ENCODE results near the gene CYB5B.

CYB5B gene

DNA sequence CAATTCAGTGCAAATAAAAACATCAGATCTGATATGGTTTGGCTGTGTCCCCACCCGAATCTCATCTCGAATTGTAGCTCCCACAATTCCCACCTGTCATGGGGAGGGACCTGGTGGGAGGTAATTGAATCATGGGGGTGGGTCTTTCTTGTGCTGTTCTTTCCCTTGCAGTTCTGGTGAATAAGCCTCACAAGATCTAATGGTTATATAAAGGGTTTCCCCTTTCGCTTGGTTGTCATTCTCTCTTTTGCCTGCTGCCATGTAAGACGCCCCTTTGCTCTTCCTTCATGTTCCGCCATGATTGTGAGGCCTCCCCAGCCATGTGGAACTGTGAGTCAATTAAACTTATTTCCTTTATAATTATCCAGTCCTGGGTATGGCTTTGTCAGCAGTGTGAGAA, 72.5 kb downstream of the CYB5B start:
- Mint-ChIP-seq H3K4me1 (peaks cover 5% of the 10 kb centered on the region), H3K9me3 (no peaks in the 10 kb centered on the region), H3K36me3 (no peaks in the 10 kb centered on the region), H3K27me3 (no peaks in the 10 kb centered on the region), H3K27ac (no peak overlapping the region), H3K4me3 (no peak overlapping the region)
- DNase-seq (ENCODE audit: low spot score in 2 of 2) (no peak), ATAC-seq (ENCODE audit: low read depth) (no peak)

DNA sequence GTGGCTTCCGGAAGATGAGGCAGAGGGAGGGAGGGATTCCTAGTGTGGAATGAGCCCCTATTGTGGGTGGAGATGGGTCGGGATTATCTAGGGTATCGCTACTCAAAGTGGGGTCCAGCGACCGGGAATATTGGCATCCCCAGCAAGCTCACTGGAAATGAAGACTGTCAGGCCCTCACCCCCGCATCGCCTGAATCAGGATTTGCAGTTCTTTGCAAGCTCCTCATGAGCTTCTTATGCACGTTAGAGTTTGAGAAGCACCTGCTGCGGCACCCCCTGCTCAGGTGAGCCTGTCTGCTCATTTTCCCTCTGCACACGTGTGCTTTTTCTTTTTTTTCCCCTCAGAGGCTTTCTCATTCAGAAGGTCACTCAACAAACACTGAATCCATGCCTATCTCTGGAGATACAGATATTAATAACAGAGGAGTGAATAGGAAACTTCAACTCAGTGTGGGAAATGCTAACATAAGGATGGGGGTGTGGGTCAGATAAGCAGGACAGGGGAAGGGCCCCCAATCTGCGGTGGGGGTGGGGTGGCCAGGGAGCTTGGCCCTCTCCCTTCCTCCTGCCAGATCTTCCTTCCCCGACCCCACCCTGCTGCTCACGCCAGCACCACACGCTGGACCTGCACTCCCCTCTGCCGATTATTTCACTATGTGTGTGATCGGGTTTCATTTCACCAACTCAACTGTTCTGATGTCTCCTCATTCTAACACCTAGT, 73.6 kb downstream of the CYB5B start:
- Mint-ChIP-seq H3K9me3 (no peaks in the 10 kb centered on the region), H3K4me1 (peaks cover 10% of the 10 kb centered on the region), H3K4me3 (no peak overlapping the region), H3K36me3 (no peaks in the 10 kb centered on the region), H3K27me3 (no peaks in the 10 kb centered on the region), H3K27ac (no peak overlapping the region)
- ATAC-seq (ENCODE audit: low read depth) (no peak), DNase-seq (ENCODE audit: low spot score in 2 of 2) (no peak)

DNA sequence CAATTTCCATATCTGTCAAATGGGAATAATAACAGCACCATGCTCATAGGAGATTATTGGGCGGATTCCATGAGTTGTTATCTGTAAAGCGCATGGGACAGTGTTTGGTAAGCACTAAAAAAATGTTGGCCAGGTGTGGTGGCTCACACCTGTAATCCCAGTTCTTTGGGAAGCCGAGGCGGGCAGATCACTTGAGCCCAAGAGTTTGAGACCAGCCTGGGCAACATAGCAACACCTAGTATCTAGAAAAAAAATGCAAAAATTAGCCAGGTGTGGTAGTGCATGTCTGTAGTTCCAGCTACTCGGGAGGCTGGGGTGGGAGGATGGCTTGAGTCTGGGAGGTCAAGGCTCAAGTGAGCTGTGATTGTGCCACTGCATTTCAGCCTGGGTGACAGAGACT, 74.5 kb downstream of the CYB5B start:
- Mint-ChIP-seq H3K27ac (no peak overlapping the region), H3K4me3 (no peak overlapping the region), H3K27me3 (no peaks in the 10 kb centered on the region), H3K36me3 (no peaks in the 10 kb centered on the region), H3K4me1 (peaks cover 10% of the 10 kb centered on the region), H3K9me3 (no peaks in the 10 kb centered on the region)
- ATAC-seq (ENCODE audit: low read depth): no peak
- no peak for DNase-seq (ENCODE audit: low spot score in 2 of 2)

DNA sequence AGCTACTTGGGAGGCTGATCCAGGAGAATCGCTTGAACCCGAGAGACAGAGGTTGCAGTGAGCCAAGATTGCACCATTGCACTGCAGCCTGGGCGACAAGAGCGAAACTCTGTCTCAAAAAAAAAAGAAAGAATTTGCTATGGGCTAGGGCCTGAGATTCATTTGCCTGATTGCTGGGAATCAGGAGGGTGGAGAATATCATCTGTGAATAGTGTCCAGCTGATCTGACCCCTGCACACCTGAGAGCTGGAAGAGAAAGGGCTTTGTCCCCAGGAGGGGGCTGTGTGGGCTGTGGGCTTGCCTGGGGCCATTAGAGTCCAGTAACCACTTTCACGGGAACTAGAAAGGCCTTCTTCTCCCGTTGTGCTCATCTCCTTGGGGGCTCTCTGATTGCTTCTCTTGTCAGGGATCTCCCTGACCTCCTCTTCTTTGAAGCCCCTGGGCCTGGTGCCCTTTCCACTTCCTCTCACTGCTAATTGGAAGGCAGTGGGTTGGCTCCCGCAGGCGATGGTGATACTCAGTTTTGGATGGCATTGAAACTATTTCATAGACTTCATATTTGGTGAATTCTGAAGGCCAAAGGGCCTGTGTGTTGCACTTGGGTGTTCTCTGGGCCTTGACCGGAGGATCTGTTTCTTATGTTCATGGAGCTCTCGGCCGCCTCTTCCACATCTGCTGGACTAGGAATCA, 75.3 kb downstream of the CYB5B start:
- peaks cover 10% of the 10 kb centered on the region for H3K4me1 Mint-ChIP-seq
- no peak overlapping the region for H3K27ac Mint-ChIP-seq
- H3K36me3 Mint-ChIP-seq: no peaks in the 10 kb centered on the region
- H3K4me3 Mint-ChIP-seq: no peak overlapping the region
- no peaks in the 10 kb centered on the region for H3K27me3 Mint-ChIP-seq
- DNase-seq (ENCODE audit: low spot score in 2 of 2) (no peak), ATAC-seq (ENCODE audit: low read depth) (no peak)
- H3K9me3 Mint-ChIP-seq: no peaks in the 10 kb centered on the region

DNA sequence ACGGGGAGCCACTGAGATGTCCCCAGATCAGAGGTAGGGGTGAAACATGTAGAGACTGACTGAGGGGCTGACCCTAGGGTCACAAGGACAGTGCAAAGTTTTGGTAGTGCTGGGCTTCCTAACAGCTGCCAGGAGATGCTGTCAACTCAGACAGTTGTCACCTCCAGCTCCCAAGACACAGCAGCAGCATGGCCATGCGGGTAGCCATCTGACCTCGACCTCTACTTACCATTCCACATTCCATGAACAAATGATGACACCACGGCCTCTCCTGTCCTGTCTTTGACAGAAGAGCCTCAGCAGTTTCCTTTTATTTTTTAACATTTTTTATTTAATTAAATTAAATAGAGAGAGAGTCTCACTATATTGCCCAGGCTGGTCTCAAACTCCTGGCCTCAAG, 76.1 kb downstream of the CYB5B start:
- Mint-ChIP-seq H3K27me3 (no peaks in the 10 kb centered on the region), H3K4me1 (peaks cover 10% of the 10 kb centered on the region), H3K4me3 (no peak overlapping the region), H3K36me3 (no peaks in the 10 kb centered on the region), H3K27ac (no peak overlapping the region), H3K9me3 (no peaks in the 10 kb centered on the region)
- no peak for DNase-seq (ENCODE audit: low spot score in 2 of 2)
- no peak for ATAC-seq (ENCODE audit: low read depth)

DNA sequence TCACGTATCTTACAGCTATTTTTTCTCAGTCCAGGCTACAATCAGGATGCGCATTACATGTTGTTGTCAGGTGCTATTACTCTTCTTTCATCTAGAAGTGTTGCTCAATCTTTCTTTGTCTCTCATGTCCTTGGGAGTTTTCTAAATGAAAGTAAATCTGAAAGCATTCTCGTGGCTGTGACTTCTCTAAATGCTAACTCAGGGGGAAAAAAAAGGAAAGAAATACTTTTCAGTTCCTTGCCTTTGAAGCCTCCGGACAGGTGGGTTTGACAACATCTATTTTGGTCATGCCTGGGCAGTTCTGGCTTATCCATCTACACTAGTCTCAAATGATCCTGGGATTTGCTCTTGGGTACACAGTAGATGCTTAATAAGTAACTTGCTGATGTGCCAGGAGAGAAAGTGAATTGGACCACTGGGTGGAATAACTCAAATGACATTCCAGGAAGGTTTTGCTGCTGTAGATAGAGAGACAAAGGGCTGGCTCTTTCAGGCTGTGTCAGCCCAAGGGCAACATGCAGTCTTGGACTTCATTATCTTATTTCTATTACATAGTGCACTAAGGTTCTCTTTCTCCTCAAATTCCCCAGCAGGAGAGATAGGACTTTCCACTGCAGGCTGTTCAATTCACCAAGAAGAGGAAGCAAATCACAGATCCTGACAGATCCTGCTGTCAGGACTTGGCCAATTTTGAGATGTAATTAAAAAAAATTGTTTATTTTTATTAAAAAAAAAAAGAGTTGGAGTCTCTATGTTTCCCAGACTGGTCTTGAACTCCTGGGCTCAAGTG, 77.7 kb downstream of the CYB5B start:
- Mint-ChIP-seq H3K27ac (peak overlapping the region; percentile 88), H3K36me3 (no peaks in the 10 kb centered on the region), H3K27me3 (no peaks in the 10 kb centered on the region), H3K4me3 (peak overlapping the region; percentile 60), H3K9me3 (no peaks in the 10 kb centered on the region), H3K4me1 (peaks cover 10% of the 10 kb centered on the region)
- ATAC-seq (ENCODE audit: low read depth) (peak; percentile 89), DNase-seq (ENCODE audit: low spot score in 2 of 2) (peak in 1 of 2 donors; percentile 14)

DNA sequence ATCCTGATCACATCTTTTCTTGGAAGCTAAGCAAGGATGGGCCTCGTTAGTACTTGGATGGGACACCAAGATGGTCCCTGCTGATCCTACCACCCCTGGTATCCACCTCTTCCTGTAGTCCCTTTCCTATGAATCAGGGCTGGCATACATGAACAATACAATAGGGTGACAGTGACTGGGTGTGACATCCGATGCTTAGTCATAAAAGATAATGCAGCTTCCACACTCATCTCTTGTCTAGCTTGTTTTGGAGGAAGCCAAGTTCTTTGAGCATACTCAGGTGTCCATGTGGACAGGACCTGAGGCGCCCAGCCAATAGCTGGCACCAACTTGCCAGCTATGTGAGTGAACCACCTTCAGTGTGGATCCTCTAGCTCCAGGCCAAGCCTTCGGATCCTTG, 78.8 kb downstream of the CYB5B start:
- no peak for ATAC-seq (ENCODE audit: low read depth)
- peaks cover 10% of the 10 kb centered on the region for H3K4me1 Mint-ChIP-seq
- no peaks in the 10 kb centered on the region for H3K9me3 Mint-ChIP-seq
- no peak overlapping the region for H3K4me3 Mint-ChIP-seq
- no peaks in the 10 kb centered on the region for H3K27me3 Mint-ChIP-seq
- H3K36me3 Mint-ChIP-seq: no peaks in the 10 kb centered on the region
- H3K27ac Mint-ChIP-seq: no peak overlapping the region
- DNase-seq (ENCODE audit: low spot score in 2 of 2): no peak

DNA sequence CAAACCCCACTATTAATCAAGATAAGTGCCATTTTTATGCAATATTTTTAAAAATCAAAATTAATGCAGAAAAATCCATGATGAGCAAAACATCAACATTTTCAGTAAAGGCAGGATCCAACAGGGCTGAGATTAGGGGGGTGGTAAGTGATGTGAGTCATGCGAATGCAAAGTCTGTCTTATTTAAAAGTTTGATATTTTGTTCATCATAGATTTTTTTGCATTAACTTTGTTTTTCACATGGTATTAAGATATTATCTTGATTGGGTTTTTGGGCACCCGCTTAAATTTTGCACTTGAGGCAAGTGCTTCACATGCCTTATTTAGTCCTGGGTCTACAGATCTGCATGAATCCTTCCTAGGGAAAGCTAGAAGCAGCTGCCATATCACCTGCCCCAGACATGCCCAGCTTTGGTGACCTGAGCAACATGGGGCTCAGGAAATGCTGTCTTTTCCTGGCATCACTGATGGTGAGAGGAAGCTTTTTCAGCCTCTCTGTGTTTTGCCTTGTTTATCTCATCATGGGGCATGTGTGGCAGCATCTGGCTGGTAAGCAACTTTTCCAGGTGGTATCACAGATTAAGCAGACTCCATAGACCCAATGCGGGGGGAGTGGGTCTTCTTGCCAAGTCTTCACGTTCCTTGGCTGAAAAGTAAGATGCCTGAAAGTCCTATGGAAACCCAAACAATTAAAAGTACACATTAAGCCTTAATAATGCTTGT, 83.8 kb downstream of the CYB5B start:
- Mint-ChIP-seq H3K36me3 (no peaks in the 10 kb centered on the region), H3K9me3 (no peaks in the 10 kb centered on the region), H3K27ac (no peak overlapping the region), H3K4me3 (no peak overlapping the region), H3K4me1 (no peaks in the 10 kb centered on the region), H3K27me3 (no peaks in the 10 kb centered on the region)
- DNase-seq (ENCODE audit: low spot score in 2 of 2) (no peak), ATAC-seq (ENCODE audit: low read depth) (no peak)

DNA sequence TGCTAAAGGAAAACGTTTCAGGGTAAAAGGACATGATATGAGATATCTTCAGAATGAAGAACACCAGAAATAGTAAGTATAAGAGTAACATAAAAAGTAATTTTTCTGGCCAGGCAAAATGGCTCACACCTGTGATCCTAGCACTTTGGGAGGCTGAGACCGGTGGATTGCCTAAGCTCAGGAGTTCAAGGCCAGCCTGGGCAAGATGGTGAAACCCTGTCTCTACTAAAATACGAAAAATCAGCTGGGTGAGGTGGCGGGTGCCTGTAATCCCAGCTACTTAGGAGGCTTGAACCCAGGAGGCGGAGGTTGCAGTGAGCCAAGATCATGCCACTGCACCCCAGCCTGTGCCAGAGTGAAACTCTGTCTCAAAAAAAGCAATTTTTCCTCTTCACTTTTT, 84.7 kb downstream of the CYB5B start:
- Mint-ChIP-seq H3K36me3 (no peaks in the 10 kb centered on the region), H3K27ac (no peak overlapping the region), H3K4me1 (peaks cover 6% of the 10 kb centered on the region), H3K4me3 (no peak overlapping the region), H3K27me3 (no peaks in the 10 kb centered on the region), H3K9me3 (no peaks in the 10 kb centered on the region)
- DNase-seq (ENCODE audit: low spot score in 2 of 2): no peak
- ATAC-seq (ENCODE audit: low read depth): no peak

DNA sequence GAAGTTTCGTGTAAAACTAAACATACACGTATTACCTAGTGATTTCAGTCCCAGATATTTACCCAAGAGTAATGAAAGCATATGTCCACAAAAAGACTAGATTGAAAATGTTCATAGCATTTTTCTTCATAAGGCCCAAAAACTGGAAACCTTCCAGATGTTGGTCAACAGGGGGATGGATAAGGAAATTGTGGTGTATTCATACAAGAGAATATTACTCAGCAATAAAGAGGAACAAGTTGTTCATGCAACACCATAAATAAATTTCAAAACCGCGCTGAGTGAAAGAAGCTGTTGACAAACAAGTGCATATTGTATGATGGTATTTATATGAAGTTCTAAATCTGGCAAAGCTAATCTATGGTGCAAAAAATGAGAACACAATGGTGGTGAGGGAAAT, 87.2 kb downstream of the CYB5B start:
- no peaks in the 10 kb centered on the region for H3K36me3 Mint-ChIP-seq

DNA sequence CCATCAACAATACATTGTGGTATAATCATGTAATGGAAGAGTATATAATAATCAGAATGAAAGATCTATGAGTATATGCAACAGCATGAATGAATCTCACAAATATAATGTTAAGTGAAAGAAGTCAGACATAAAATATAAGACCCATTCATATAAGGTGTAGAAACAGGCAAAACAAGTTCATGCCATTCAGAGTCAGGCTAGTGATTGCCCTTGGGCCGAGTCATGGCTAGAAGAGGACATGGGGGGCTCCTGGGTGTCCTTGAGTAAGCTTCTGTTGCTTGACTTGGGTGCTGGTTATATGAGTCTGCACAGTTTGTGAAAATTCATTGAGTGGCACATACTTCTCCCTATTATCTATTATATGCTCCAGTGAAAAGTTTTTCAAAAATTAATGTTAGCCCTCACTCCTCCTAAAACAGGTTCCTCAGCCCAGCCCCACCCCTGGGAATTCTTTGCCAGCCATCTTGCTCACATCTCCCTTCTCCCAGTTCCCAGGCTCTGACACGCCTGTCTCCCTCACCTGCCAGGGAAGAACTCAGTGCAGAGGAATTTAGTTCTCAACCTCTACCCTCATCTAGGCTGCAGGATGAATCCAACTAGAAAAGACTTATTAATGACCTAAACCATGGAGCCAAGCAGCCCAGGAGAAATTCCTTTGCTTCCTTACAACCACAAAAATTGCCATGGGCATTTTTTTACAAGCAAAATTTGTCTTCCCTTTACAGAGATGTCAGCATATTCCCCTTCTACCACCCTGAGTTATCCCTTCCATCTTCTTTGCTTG, 89.0 kb downstream of the CYB5B start:
- Mint-ChIP-seq H3K4me1 (peaks cover 12% of the 10 kb centered on the region), H3K4me3 (no peak overlapping the region), H3K27me3 (no peaks in the 10 kb centered on the region), H3K27ac (peak overlapping the region; percentile 4), H3K9me3 (no peaks in the 10 kb centered on the region), H3K36me3 (no peaks in the 10 kb centered on the region)
- DNase-seq (ENCODE audit: low spot score in 2 of 2): no peak
- no peak for ATAC-seq (ENCODE audit: low read depth)

More for the DNA sequence above, 87.2 kb downstream of the CYB5B start:
- no peak for DNase-seq (ENCODE audit: low spot score in 2 of 2)
- Mint-ChIP-seq H3K27me3 (no peaks in the 10 kb centered on the region), H3K9me3 (no peaks in the 10 kb centered on the region), H3K4me3 (no peak overlapping the region), H3K27ac (no peak overlapping the region), H3K4me1 (peaks cover 12% of the 10 kb centered on the region)
- no peak for ATAC-seq (ENCODE audit: low read depth)

DNA sequence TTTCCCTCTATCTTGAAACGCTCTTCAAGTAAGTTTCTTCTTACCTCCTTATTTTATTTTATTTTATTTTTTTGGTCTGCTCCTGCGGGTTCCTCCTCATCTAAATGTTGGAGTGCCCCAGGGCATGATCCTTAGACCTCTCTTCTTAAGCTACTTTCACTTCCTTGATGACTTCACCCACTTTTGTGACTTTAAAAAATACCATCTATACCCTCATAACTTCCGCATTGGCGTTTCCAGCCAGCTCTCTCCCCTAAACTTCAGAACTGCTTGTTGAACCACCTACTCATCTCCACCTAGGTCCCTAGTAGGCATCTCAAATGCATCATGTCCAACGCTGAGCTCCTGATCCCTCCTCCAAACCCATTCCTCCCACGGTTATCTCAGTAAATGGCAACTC, 89.9 kb downstream of the CYB5B start:
- DNase-seq (ENCODE audit: low spot score in 2 of 2) (peak in 1 of 2 donors; percentile 23), ATAC-seq (ENCODE audit: low read depth) (peak; percentile 100)
- Mint-ChIP-seq H3K36me3 (no peaks in the 10 kb centered on the region), H3K4me1 (peaks cover 12% of the 10 kb centered on the region), H3K27ac (peak overlapping the region; percentile 65), H3K27me3 (no peaks in the 10 kb centered on the region), H3K4me3 (peak overlapping the region; percentile 39), H3K9me3 (no peaks in the 10 kb centered on the region)
